Lung microvascular endothelial cell (primary cell): ENCODE data around the gene BTF3. TPM values are rescaled to one million over a fixed set of nuclear protein-coding genes. Genes with fewer than 3 reads are reported as not detected.
"Not testable (repeated sequence)": the region's sequence is repeated elsewhere in the genome, so short reads cannot be mapped to it uniquely, and the experiment has no call there.

Source experiments
- DNase-seq, 2 donors: peaks; one replicate each; pipeline versions ENCODE4 v3.0.0 to v3.0.0-alpha.2; 2010; ENCODE audit warnings: low read depth in 2 of 2
- total RNA-seq: library from RNA; depleted of rRNA; stranded (reverse); fragments of >200 nt; gene quantifications from 2 replicates; pipeline ENCODE4 v1.2.1, GENCODE V29; 2014

BTF3 gene
- total RNA-seq, 1 donor from 2014 or later: 193 TPM

DNA sequence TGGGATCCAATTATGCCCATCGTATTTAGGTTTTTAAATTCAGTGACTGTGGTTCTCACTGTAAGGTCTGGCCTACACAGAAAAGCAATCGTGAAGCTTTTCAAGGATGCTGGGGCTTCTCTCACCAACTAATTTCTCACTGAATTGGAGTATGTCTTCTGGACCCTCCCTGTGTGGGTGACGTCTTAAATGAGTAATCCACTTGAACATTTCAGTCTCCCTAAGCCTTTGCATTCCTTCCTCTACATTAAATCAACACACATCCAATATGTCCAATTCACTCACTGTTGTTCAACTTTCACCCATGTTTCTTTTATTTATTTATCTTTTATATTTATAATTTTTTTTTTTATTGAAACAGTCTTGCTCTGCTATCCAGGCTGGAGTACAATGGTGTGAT, 12.5 kb upstream of the BTF3 start:
- no peak for DNase-seq

DNA sequence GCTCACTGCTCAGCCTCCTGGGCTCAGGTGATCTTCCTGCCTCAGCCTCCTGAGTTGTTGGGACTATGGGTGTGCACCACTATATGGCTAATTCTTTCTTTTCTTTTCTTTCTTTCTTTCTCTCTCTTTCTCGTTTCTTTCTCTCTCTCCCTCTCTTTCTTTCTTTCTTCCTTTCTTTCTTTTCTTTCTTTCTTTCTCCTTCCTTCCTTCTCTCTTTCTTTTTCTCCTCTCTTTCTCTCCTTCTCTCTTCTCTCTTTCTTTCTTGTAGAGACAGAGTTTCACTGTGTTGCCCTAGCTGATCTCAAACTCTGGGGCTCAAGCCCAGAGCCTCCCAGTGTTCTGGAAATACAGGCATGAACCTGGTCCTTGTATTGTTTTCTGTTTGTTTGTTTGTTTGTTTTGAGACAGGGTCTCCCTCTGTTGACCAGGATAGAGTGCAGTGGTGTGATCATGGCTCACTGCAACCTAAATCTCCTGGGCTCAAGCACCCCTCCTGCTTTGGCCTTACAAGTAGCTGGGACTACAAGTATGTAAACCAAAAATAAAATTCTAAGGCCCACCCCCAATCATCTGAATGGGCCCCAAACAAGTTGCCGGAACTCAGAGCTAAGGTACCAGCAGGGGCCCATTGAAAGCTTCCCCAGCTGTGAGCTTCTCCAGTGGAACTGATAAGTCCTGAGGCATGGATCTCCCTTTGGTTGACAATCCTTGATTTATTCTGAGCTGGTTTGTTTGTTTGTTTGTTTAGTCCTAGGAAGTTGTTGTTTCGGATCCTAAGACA, 11.9 kb upstream of the BTF3 start:
- no peak for DNase-seq

DNA sequence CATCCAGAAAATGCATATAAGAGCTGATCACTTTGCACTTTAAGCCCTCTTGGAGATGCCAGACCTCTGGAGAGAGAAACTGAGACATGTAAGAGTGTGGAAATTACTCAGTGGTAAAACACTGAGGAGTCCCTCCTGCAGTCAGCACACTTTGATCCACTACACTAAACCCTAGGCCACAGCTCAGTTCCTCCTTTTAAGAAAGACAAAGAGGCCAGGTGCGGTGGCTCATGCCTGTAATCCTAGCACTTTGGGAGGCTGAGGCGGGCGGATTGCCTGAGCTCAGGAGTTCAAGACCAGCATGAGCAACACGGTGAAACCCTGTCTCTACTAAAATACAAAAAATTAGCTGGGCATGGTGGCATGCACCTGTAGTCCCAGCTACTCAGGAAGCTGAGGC, 11.0 kb upstream of the BTF3 start:
- not testable (repeated sequence) for DNase-seq

DNA sequence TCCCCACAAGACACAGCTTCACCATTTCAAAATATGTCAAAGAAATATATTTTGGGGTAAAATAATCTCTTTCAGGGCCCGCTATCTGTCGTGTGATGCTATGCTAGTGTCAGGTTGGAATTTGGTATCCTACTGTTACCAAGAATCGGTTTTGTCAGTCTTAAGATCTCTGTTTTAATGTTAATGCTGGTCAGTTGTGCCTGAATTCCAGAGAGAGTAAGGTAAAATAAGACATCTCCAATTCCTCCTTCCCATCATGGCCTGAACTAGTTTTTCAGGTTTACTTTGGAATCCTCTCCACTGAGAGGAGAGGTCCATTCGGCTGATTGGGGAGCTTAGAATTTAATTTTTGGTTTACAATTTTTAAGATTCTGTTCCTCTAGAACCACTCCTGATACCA, 10.4 kb upstream of the BTF3 start:
- DNase-seq: no peak

DNA sequence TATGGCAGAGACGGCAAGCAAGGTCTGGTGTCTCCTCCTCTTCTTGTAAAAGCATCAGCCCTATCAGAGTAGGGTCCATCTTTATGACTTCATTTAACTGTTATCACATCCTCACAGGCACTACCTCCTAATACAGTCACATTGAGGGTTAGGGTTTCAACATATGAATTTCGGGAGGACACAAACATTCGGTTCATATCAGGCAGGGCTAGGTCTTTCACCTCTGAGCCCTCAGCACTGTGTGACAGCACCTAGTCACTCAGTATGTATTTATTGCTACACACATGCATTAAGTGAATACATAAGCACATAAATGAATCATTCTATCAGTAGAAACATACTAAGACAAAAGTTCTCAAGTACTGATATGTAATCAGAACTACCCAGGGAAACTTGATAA, 9.4 kb upstream of the BTF3 start:
- DNase-seq: no peak

DNA sequence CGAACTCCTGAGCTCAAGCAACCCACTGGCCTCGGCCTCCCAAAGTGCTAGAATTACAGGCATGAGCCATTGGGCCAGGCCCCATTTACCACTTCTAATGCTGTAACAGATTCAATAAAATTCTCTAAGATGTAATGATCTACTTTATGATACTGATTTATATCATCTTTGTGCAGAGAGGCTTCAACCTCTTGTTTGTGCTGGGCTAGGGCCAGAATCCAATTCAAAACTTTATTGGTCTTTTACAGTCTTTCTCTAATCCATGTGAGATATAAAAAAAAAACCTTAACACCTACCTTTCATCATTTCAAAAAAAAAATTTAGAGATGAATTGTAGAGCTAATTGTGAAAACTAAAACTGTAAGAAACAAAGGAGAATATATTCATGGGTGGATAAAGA, 8.2 kb upstream of the BTF3 start:
- no peak for DNase-seq

DNA sequence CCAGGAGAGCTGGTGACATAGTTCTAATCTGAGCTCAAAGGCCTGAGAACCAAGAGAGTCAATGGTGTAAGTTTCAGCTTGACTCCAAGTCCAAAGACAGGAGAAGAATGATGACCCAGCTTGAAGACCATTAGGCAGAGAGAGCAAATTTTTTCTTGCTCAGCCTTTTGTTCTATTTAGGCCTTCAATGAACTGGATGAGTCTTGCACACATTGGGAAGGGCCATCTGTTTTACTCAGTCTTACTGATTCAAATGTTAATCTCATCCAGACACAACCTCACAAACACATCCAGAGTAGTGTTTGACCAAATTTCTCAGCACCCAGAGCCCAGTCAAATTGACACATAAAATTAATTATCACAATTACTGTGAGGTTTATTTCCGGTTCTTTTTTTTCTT, 7.1 kb upstream of the BTF3 start:
- no peak for DNase-seq

DNA sequence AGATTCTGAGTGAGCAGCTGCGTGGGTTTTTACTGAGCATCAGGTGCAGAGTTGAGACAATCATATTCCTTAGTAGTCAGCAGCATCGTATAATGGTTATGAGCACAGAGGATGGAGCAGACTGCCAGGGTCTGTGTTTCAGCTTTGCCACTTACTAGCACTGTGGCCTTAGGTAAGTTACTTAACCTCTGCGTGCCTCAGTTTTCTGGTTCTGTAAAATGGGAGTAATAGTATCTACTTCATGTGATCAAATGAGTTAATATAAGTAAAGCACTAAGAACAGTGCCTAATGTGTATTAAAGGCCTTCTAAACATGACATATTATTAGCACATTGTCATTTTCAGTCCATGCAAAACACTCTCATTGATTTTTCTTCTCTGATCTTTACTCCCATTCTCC, 4.8 kb upstream of the BTF3 start:
- no peak for DNase-seq

DNA sequence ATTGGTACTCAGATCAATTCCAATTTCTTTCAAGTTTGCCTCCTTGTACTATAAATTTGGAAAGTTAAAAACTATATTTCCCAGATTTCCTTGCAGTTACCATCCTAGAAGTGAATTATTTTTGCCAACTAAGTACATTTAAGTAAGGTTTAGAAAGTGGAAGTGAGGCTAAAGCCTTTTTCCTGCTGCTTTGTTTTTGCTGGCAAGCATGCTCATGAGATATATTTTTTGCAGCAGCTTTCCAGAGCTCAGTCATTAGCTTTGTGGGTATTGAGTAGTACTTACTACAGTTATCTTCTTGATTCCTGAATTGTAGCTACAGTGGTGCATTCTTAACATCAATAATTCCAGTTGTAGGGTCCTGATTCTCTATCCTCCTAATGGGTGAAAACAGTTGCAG, 3.5 kb upstream of the BTF3 start:
- peak; percentile 14 to 73 for DNase-seq

DNA sequence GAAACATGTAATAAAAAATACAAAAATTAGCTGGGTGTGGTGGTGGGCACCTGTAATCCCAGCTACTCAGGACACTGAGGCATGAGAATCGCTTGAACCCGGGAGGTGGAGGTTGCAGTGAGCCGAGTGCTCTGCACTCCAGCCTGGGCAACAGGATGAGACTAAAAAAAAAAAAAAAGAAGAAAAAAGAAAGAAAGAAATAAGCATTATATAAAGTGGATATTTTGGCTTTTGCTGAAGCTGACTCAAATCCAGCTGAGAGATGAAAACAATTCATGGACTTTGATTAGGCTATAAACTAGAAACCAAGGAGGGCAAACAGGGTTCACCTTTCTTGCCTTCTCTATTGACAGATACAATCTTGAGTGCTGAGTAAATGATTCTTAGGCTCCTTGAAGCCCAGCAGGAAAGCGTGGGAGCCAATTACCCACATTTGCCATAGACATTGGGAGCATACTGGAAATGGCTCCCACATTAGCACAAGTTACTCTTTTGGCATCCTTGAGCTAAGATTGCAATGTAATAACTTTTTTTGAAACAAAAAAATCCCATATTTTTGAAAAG, 2.4 kb upstream of the BTF3 start:
- no peak for DNase-seq

DNA sequence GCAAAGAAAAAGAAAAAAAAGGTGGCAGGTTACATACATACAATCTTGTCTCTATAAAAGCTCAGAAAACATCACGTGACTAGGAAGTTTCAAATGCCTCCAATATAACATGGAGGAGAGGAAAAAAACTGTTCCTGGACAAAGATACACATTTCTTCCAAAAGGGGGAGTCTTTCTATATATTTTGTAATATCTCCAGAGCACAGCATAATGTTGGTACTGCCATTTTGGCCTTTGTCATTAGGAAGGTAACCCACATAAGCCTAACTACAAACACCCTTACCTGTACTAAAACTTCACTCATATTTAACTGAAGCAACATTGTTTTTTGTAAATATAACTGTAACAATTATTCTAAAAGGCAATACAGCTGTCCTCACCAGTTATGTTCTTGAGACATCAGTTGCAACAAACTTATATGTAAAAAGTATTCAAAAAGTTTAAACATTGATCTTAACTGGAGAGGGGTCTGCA, 1.2 kb upstream of the BTF3 start:
- DNase-seq: peak; percentile 21 to 30

DNA sequence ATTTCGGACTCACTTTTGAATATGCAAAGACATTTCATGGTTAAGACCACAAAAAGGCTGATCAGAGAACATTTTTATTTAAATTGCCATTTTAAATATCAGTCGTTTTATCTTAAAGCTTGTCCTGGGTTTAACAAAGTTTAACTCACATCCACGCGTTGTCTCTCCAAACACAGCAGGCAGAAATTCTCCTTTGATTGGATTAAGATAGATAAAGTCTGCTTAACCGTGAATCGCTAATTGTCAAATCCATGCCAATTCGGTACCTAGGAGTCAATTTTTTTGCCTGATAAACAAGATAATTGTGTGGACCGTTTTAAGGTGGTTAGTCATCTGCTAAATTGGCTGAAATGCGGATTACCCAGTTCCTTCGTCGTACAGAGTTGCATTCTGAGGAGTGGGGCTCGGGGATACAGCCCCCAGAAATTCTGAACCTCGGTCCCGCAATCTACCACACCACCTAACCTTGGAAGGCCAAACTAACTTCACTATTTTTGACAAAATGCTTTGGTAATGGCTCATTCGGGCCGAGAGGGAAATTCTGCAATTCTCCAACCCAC, 665 bp upstream of the BTF3 start:
- DNase-seq: no peak

DNA sequence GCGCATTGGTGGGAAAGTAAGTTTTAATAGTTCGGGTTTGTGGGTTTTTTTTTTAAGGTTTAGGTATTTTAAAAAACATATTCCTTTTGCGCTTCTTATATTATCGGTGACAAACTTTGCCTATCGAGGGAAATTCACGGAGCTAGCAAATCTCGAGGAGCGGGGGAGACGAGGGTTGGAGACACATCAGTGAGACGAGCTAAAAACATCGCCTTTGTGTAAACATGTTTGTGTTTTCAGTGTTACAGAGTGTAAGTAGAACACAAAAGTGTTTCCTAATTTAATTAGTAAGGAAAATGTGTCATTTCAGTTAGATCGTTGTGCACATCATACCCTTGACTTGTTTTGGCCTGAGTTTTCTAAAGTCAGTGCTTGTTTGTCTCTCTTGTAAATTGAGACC, 945 bp downstream of the BTF3 start:
- DNase-seq: peak in 1 of 2 donors; percentile 12

DNA sequence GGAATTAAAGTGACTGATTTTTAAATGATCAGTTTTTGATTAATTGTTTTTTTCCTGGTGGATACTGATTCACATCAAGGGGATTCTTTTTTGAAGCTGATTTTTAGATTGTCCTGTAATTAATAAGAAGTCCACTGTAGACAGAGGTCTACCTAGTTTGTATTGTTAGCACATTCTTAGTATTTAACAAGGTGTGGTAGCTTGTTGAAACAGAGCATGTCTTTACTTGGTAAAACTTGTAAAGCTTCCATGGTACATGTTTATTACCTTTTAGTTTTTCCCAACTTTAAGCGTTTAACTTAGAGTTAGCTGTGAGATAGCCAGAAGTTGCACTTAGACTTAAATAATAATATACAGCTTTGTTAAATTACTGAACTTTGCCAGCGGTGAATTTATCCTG, 1.5 kb downstream of the BTF3 start:
- DNase-seq: no peak

DNA sequence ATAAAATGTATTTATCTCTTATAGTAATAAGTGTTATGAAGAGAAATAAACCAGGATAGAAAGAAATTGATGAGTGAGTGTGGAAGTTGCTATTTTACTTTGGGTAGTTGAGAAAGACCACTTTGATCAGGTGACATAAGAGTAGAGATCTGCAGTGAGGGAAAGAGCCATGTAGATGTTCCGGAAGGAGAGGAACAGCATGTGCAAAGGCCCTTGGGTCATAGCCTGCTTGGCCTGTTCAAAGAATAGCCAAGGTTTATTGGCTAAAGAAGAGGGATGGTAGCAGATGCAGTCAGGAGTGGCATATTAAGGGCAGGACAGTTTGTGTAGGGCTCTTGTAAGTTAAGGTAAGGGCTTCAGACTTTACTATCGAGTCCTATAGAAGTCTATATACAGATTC, 3.2 kb downstream of the BTF3 start:
- no peak for DNase-seq

DNA sequence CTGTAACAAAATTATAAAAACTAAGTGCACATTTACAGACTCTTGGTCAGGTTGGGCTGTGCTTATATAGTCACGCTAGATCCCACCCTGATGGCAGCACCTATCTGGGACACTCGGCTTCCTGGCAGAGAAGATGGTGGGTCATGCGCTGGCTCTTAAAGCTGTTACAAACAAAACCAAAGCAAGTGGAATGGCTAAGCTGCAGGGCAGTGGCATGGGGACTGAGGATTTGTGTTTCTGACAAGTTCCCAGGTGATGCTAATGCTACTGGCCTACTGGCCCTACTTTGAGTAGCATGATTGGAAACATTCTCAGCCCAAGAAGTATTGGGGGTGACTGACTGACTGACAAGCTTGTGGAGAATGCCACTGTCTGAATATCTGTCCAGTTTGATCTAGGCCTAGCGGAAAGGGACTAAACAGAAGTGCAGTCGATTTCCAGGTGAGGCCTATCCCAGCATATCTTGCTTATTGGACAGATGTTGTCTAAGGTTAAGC, 8.3 kb downstream of the BTF3 start:
- DNase-seq: no peak

DNA sequence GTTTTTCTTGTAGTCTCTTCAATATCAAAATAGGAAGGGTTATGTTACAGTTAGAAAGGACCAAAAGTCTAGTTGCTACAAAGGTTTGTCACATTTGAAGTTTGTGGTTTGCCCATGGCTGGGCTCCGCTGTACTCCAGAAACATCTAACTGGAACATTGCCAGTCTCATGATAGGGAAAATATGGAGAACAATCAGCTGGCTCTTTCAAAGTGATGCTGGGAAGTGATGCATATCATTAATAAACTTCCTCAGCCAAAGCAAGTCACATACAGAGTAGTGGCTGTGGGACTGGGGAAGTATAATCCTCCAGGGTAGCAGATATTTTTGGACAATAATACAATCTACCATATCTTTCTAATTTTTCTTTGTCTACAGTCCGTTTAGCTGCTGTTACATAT, 8.8 kb downstream of the BTF3 start:
- DNase-seq: peak; percentile 76 to 81

DNA sequence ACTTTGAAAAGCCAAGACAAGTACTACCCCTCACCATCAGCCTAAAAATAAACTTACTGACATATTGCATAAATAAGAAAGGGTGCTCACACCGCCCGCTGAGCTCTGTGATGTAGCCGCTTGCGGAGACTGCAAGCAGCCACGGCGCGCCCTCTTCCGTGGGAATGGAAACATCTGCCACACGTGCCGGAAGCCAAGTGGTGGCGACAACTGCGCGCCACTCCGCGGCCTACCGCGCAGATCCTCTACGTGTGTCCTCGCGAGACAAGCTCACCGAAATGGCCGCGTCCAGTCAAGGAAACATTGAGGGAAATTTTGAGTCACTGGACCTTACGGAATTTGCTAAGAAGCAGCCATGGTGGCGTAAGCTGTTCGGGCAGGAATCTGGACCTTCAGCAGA, 10.3 kb downstream of the BTF3 start:
- DNase-seq: not testable (repeated sequence)

DNA sequence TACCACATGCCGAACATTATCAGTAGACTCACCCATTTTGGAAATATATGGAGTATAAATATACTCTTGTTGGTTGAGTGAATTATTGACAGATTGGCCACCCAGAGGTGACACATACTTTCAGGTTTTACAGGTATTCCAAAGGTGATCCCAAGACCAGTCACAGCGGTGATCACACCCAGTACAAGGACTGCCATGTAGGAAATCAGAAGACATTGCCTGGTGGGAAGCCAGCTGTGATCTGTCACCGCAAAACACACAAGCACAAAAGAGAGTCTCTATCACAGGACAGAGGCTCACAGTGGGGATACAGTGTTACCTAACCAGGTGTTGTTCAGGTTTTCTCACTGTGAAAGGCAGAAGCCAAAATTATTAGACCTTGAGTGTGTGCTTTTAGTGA, 15.8 kb downstream of the BTF3 start:
- no peak for DNase-seq

DNA sequence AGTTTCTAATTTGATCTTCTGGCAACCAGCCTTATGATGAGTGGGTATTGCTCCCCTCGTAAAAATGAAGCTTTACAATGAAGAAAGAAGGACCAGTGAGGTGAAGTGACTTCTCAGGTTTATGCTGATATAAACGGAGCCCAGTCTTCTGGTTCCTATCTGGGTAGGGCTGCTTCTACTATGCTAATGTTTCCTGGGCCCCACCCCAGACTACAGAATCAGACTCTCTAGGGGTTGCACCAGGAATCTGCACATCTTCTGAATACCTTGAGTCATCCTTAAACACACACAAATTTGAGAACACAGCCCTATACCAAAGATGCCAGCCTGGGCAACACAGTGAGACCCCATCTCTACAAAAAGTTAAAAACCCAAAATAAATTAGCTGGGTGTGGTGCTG, 16.2 kb downstream of the BTF3 start:
- no peak for DNase-seq

DNA sequence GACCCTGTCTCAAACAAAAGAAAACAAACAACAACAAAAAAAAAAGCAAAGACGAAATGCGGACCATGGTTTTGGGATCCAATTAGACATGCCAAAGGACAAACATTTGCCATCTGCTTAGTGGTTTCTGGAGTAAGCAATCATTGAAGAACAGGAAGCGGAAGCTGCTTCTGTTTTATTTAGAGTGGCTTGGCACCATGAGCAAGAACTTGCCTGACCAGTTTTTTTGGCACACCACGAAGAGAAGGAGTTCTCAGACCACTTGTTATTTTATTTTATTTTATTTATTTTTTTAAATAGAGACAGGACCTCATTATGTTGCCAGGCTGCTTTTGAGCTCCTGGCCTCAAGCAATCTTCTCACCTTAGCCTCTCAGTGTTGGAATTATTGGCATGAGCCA, 17.0 kb downstream of the BTF3 start:
- no peak for DNase-seq

DNA sequence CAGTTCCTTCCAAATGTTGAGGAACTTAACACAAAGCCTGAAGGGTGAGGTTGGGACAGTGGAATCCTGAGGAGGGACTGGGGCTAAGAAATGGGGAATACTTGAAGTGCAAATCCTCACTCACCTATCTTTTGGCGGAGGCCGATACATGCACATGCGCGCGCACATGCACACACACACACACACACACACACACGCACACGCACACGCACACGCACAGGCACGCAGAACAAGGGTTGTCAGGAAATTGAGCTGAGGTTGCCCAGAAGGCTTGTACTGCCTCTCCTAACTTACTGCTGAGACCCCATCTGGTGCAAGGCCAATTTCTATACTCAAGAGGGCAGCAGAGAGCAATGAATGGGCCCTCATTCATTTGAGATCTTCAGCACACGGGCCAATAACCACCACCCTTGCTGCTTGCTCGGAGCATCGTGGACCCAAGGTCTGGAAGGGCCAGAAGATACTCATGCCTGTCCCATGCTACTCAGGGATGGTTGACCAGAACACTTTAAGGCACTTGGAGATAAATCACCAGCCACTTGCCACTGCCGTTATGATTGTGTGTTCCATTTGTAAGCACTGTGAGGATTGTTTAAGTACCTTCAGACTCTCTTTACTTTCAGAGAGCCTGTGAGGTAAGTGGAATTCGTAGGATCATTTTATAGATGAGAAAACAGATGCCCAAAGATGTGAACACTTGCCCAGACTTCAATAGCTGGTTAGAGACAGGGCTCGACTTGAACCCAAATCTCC, 21.5 kb downstream of the BTF3 start:
- peak; percentile 83 to 84 for DNase-seq
